ENCODE results near the gene ZG16.

DNA sequence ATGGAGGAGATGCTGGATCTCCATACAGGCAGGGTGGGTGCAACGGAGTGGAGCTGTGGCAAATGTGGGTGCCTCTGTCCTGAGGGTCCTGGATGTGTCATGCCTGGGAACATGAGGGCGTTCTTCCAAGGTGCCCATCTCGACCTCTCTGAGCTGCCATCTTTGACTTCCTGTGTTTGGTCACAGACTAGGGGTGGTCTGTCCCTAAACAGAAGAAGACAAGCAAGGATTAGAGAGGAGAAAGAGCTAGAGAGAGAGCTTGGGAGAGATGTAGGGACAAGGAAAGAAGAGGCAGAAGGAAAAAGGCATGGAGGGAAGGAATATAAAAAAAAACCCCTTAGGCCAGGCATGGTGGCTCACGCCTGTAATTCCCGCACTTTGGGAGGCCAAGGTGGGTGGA lies 3.3 kb upstream of the ZG16 start:
- TF ChIP-seq CTCF (IDR thresholded peaks at IDR 0.05; ENCODE audit: low read length) (no peak), EZH2 (optimal IDR thresholded peaks at IDR 0.05; ENCODE audit: low read depth, low read length) (no peak), EZH2phosphoT487 (IDR thresholded peaks at IDR 0.05; ENCODE audit: low read length) (no peak)

All from MM.1S (cell line).